Progenitor cell of endocrine pancreas (in vitro differentiated cells): Measurements from ENCODE around the gene DENND5B. TPM values are rescaled to one million over a fixed set of nuclear protein-coding genes. Genes with fewer than 3 reads are reported as not detected.

Experiments
- DNase-seq: peaks from one replicate; pipeline ENCODE4 v3.0.0; 2021; ENCODE audit warnings: low spot score; ENCODE audit not compliant: unreplicated experiment
- H3K27ac Mint-ChIP-seq: 2 replicates; pipeline ENCODE4 v1.8.0; 2021; ENCODE audit warnings: mild to moderate bottlenecking, moderate library complexity, mixed read lengths
- H3K27me3 Mint-ChIP-seq: 2 replicates; pipeline ENCODE4 v1.8.0; 2021; ENCODE audit warnings: mixed read lengths
- H3K36me3 Mint-ChIP-seq: 2 replicates; pipeline ENCODE4 v1.8.0; 2022; ENCODE audit warnings: mixed read lengths; ENCODE audit not compliant: insufficient read depth
- H3K4me1 Mint-ChIP-seq: 2 replicates; pipeline ENCODE4 v1.8.0; 2021; ENCODE audit warnings: low read depth, mixed read lengths
- H3K4me3 Mint-ChIP-seq: 2 replicates; pipeline ENCODE4 v1.8.0; 2021; ENCODE audit warnings: low read depth, mild to moderate bottlenecking, moderate library complexity, mixed read lengths
- H3K9me3 Mint-ChIP-seq: 2 replicates; pipeline ENCODE4 v1.8.0; 2021; ENCODE audit warnings: low read depth, mixed read lengths
- total RNA-seq: library from RNA; stranded (reverse); gene quantifications from 2 replicates; pipeline ENCODE4 v1.2.1, GENCODE V29; 2021
- TF ChIP-seq, protein P1 (sequence below): fragments of 200-600 bp; sonication (generic); IDR thresholded peaks from one replicate; pipeline ENCODE4 v1.5.0; 2021; ENCODE audit warnings: antibody characterized with exemption, mild to moderate bottlenecking; ENCODE audit not compliant: unreplicated experiment

The DENND5B gene
- total RNA-seq, 1 donor from 2014 or later, result 35.0 TPM

DNA sequence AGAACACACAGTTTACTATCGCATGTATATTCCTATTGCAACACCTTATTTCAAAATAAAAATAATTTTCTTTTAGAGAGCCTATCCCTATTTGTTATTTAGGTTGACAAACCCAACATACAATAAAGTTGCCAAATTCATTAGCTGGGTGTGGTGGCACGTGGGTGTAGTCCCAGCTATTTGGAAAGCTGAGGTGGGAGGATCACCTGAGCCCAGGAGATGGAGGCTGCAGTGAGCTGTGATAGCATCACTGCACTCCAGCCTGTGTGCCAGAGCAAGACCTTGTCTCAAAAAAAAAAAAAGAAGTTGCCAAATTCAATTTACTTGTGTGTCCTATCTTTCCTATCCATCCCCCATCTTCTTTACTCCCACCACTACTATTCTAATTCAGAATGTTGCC lies 23.9 kb downstream of the DENND5B start:
- no peaks in the 10 kb centered on the region for H3K27me3 Mint-ChIP-seq
- no peak overlapping the region for H3K27ac Mint-ChIP-seq
- H3K9me3 Mint-ChIP-seq, result no peaks in the 10 kb centered on the region
- TF ChIP-seq, protein P1, sequence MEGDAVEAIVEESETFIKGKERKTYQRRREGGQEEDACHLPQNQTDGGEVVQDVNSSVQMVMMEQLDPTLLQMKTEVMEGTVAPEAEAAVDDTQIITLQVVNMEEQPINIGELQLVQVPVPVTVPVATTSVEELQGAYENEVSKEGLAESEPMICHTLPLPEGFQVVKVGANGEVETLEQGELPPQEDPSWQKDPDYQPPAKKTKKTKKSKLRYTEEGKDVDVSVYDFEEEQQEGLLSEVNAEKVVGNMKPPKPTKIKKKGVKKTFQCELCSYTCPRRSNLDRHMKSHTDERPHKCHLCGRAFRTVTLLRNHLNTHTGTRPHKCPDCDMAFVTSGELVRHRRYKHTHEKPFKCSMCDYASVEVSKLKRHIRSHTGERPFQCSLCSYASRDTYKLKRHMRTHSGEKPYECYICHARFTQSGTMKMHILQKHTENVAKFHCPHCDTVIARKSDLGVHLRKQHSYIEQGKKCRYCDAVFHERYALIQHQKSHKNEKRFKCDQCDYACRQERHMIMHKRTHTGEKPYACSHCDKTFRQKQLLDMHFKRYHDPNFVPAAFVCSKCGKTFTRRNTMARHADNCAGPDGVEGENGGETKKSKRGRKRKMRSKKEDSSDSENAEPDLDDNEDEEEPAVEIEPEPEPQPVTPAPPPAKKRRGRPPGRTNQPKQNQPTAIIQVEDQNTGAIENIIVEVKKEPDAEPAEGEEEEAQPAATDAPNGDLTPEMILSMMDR, result no peak
- no peak overlapping the region for H3K4me3 Mint-ChIP-seq
- H3K4me1 Mint-ChIP-seq, result peaks cover 13% of the 10 kb centered on the region
- no peak for DNase-seq
- H3K36me3 Mint-ChIP-seq, result no peaks in the 10 kb centered on the region

DNA sequence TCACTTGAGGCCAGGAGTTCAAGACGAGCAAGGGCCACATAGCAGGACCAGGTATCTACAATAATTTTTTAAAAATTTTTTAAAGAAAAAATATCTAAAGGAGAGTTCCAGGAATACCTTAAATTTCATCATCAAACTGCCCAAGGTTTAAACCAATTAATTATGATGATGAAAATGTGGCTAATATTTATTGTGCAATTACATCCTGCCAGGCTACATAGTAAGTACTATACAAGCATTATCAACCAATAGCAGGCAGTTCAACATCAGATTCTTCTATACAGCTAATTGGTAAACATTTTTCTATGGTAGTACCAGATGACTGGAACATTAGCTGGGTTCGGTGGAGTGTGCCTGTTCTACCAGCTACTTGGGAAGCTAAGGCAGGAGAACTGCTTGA lies 24.4 kb downstream of the DENND5B start:
- peaks cover 13% of the 10 kb centered on the region for H3K4me1 Mint-ChIP-seq
- H3K27ac Mint-ChIP-seq, result no peak overlapping the region
- no peaks in the 10 kb centered on the region for H3K36me3 Mint-ChIP-seq
- H3K9me3 Mint-ChIP-seq, result no peaks in the 10 kb centered on the region
- TF ChIP-seq, protein P1, result no peak
- no peaks in the 10 kb centered on the region for H3K27me3 Mint-ChIP-seq
- no peak for DNase-seq
- no peak overlapping the region for H3K4me3 Mint-ChIP-seq

DNA sequence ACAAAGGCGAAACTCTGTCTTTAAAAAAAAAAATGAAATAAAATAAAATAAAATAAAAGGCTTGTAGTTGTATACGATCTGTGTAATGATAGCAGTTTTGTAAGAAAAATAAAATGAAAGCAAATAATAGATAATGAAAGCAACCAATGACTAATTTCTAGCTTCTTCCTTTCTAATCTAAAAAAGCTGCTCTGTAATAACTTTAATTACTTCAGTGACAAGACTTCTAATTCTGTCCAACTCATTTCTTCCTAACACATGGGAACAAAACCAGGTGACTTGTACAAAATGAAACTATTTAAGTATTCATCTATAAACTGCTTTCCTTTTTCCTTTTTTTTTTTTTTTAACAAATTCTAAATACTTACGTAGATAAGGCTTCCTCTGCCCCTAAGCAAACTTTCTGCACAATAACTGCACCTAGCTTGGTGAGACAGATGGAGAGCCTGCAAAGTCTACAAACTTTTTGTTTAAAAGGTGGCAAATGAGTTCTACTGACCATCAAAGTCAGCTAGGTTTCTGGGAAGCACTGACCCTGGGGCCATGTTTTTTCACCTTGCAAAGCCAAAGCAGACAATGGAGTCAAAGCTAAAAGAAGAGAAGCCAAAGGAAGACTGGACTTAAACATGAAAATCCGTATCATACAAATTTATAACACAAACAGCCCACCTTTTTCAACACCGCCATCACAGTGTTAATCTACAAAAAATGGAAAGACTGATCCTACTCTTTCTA lies 28.2 kb downstream of the DENND5B start:
- H3K9me3 Mint-ChIP-seq, result peaks cover 17% of the 10 kb centered on the region
- no peak for DNase-seq
- no peaks in the 10 kb centered on the region for H3K27me3 Mint-ChIP-seq
- TF ChIP-seq, protein P1, result no peak
- peaks cover 4% of the 10 kb centered on the region for H3K36me3 Mint-ChIP-seq
- no peak overlapping the region for H3K27ac Mint-ChIP-seq
- H3K4me1 Mint-ChIP-seq, result peaks cover 6% of the 10 kb centered on the region
- H3K4me3 Mint-ChIP-seq, result no peak overlapping the region

DNA sequence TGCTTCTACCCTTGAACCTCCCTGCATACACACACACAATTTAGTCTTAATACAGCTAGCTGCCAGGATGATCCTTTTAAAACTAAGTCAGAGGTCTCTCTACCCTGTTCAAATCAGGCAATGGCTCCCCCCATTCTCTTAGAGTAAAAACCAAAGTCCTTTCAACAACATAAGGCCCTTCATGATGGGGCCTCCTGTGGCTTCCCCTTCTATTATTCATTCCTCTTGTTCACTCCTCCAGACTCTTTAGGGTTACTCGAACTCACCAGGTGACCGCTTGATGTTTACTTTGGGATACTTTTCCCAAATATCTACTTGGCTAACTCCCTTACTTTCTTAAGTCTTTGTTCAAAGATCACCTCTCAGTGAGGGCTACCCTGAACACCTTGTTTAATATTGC lies 30.4 kb downstream of the DENND5B start:
- H3K27ac Mint-ChIP-seq, result no peak overlapping the region
- peaks cover 6% of the 10 kb centered on the region for H3K4me1 Mint-ChIP-seq
- H3K4me3 Mint-ChIP-seq, result no peak overlapping the region
- no peaks in the 10 kb centered on the region for H3K27me3 Mint-ChIP-seq
- H3K9me3 Mint-ChIP-seq, result peaks cover 20% of the 10 kb centered on the region
- peaks cover 14% of the 10 kb centered on the region for H3K36me3 Mint-ChIP-seq
- no peak for DNase-seq
- TF ChIP-seq, protein P1, result no peak

DNA sequence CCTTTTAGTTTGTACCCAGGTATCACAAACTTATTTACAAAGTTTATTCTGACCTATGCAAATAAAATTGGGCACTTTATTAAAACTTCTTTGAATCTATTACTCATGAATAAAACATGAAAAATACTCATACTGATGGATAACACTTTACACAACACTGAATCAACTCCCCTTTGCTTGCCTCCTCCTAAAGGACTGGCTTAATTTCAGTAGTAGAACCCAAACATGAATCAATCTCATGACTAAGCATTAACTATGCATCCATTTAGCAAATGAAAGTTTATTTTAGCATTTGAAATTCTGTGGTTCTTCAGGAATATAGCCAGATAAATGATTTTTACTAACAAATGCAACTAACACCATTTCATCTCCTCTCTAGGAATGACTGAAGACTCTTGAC lies 32.4 kb downstream of the DENND5B start:
- Mint-ChIP-seq H3K9me3 (peaks cover 30% of the 10 kb centered on the region), H3K4me3 (no peak overlapping the region)
- TF ChIP-seq, protein P1, result no peak

More for the DNA sequence above, 32.4 kb downstream of the DENND5B start:
- Mint-ChIP-seq H3K27me3 (no peaks in the 10 kb centered on the region), H3K36me3 (peaks cover 26% of the 10 kb centered on the region), H3K27ac (no peak overlapping the region), H3K4me1 (peaks cover 5% of the 10 kb centered on the region)
- DNase-seq, result no peak
